ENCODE measurements around the gene GRHPR. TPM values are rescaled to one million over a fixed set of nuclear protein-coding genes. Genes with fewer than 3 reads are reported as not detected.
"Not testable (repeated sequence)": the region's sequence is repeated elsewhere in the genome, so short reads cannot be mapped to it uniquely, and the experiment has no call there.

GRHPR gene
- total RNA-seq, 4 donors from 2014 or later: 132 to 156 (median 141) TPM

DNA sequence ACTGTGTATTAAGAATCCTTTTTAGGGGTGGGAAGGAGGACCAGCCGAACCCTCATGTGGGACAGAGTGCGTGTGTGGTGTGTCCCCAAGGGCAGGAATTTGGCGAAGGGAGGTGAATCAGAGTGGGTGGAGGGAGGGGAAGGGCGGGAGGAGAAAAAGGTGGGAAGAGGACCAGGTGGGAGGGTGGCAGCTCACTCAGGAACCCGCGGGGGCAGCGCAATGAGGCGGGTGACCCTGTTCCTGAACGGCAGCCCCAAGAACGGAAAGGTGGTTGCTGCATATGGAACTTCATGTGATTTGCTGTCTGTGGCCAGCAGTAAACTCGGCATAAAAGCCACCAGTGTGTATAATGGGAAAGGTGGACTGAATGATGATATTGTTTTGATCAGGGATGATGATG lies 54.4 kb downstream of the GRHPR start:
- Histone ChIP-seq H3K27ac (no peak overlapping the region), H3K36me3 (no peaks in the 10 kb centered on the region), H3K27me3 (no peaks in the 10 kb centered on the region), H3K9me3 (peaks cover 6% of the 10 kb centered on the region), H3K4me1 (peaks cover 8% of the 10 kb centered on the region), H3K4me3 (no peak overlapping the region)
- 66% methylated on average over 11 of the region's 11 CpGs for WGBS
- TF ChIP-seq POLR2AphosphoS5 (IDR thresholded peaks at IDR 0.05) (no peak), EP300 (IDR thresholded peaks at IDR 0.05) (no peak), POLR2A (IDR thresholded peaks at IDR 0.05) (no peak)
- TF ChIP-seq, protein P1, sequence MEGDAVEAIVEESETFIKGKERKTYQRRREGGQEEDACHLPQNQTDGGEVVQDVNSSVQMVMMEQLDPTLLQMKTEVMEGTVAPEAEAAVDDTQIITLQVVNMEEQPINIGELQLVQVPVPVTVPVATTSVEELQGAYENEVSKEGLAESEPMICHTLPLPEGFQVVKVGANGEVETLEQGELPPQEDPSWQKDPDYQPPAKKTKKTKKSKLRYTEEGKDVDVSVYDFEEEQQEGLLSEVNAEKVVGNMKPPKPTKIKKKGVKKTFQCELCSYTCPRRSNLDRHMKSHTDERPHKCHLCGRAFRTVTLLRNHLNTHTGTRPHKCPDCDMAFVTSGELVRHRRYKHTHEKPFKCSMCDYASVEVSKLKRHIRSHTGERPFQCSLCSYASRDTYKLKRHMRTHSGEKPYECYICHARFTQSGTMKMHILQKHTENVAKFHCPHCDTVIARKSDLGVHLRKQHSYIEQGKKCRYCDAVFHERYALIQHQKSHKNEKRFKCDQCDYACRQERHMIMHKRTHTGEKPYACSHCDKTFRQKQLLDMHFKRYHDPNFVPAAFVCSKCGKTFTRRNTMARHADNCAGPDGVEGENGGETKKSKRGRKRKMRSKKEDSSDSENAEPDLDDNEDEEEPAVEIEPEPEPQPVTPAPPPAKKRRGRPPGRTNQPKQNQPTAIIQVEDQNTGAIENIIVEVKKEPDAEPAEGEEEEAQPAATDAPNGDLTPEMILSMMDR (IDR thresholded peaks at IDR 0.05): no peak
- no peak for DNase-seq (ENCODE audit: low spot score in 2 of 2)

GRCh38 chr9:37477443-37477842 lies 54.9 kb downstream of the GRHPR start:
- H3K36me3 ChIP-seq; H3K4me1 ChIP-seq; DNase-seq (ENCODE audit: low spot score in 2 of 2); H3K4me3 ChIP-seq; H3K27me3 ChIP-seq; H3K27ac ChIP-seq; H3K9me3 ChIP-seq: not testable (repeated sequence)
- 90% methylated on average over 4 of the region's 4 CpGs for WGBS

DNA sequence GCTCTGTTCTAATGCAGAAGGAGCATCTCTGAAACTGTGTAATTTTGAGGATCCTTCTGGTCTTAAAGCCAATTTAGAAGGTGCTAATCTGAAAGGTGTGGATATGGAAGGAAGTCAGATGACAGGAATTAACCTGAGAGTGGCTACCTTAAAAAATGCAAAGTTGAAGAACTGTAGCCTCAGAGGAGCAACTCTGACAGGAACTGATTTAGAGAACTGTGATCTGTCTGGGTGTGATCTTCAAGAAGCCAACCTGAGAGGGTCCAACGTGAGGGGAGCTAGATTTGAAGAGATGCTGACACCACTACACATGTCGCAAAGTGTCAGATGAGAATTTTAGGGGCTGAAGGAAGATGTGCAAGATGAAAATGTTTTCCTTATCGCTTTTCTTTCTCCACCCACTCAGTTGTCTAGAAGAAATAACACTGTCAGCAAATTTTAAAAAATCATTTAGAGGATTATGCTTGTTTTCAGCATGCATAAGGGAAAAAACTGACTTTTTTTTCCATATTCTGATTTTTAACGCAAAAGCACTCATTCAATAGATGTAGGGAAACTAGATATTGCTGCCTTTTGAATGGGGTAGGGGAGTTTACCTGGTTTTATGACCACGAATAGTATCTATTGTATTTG lies 55.6 kb downstream of the GRHPR start:
- H3K9me3 ChIP-seq; H3K4me1 ChIP-seq; H3K4me3 ChIP-seq; H3K36me3 ChIP-seq; H3K27ac ChIP-seq; DNase-seq (ENCODE audit: low spot score in 2 of 2); H3K27me3 ChIP-seq: not testable (repeated sequence)
- 65% methylated on average over 5 of the region's 5 CpGs for WGBS

GRCh38 chr9:37480759-37481158 lies 58.3 kb downstream of the GRHPR start:
- H3K27ac ChIP-seq: no peak overlapping the region
- TF ChIP-seq, protein P1 (IDR thresholded peaks at IDR 0.05): no peak
- TF ChIP-seq POLR2AphosphoS5 (IDR thresholded peaks at IDR 0.05) (no peak), POLR2A (IDR thresholded peaks at IDR 0.05) (no peak), EP300 (IDR thresholded peaks at IDR 0.05) (no peak)
- no peaks in the 10 kb centered on the region for H3K36me3 ChIP-seq
- H3K4me3 ChIP-seq: no peak overlapping the region
- H3K9me3 ChIP-seq: no peaks in the 10 kb centered on the region
- H3K4me1 ChIP-seq: peaks cover 6% of the 10 kb centered on the region
- DNase-seq (ENCODE audit: low spot score in 2 of 2): no peak
- H3K27me3 ChIP-seq: no peaks in the 10 kb centered on the region
- 85% methylated on average over 3 of the region's 3 CpGs for WGBS

GRCh38 chr9:37485389-37486255 lies 63.1 kb downstream of the GRHPR start, which contains the start of gene POLR1E:
Gene POLR1E, plus strand, starts transcription at chr9:37485948. Its CDS starts 100 bp downstream, at chr9:37486048.
- 12% methylated on average over 22 of the region's 56 CpGs for WGBS
- Histone ChIP-seq H3K9me3 (no peaks in the 10 kb centered on the region), H3K27me3 (no peaks in the 10 kb centered on the region), H3K27ac (peak within 1 kb of the TSS; percentile 87), H3K4me3 (peak within 1 kb of the TSS; percentile 91), H3K36me3 (peaks cover 21% of the 10 kb centered on the region), H3K4me1 (peaks cover 27% of the 10 kb centered on the region)
- TF ChIP-seq POLR2AphosphoS5 (IDR thresholded peaks at IDR 0.05) (peak in 1 of 3 donors; percentile 22), EP300 (IDR thresholded peaks at IDR 0.05) (no peak), POLR2A (IDR thresholded peaks at IDR 0.05) (peak in 1 of 2 donors; percentile 27)
- peak; percentile 96 to 97 for DNase-seq (ENCODE audit: low spot score in 2 of 2)

GRCh38 chr9:37486256-37486615 lies 63.7 kb downstream of the GRHPR start:
- DNase-seq (ENCODE audit: low spot score in 2 of 2): no peak
- Histone ChIP-seq H3K27me3 (no peaks in the 10 kb centered on the region), H3K9me3 (no peaks in the 10 kb centered on the region), H3K27ac (peak overlapping the region; percentile 87), H3K4me3 (peak overlapping the region; percentile 91), H3K36me3 (peaks cover 27% of the 10 kb centered on the region), H3K4me1 (peaks cover 27% of the 10 kb centered on the region)
- WGBS: 3% methylated on average over 7 of the region's 7 CpGs
- no peak for TF ChIP-seq EP300 (IDR thresholded peaks at IDR 0.05)
- TF ChIP-seq POLR2A (IDR thresholded peaks at IDR 0.05): no peak
- TF ChIP-seq POLR2AphosphoS5 (IDR thresholded peaks at IDR 0.05): no peak
- TF ChIP-seq, protein P1 (IDR thresholded peaks at IDR 0.05): no peak

Other genes starting within 250 kb of the GRHPR start
- gene ZBTB5, start 42.8 kb downstream of the GRHPR start, total RNA-seq: 10 to 100 TPM; 18.0 to 24.7 (median 23.5) TPM
- 10 to 100 TPM; 15.7 to 26.3 (median 24.0) TPM for gene POLR1E, start 63.3 kb downstream of the GRHPR start, total RNA-seq
- 1 to 10 TPM; 2.7 to 4.7 (median 3.2) TPM for gene FBXO10, start 153.7 kb downstream of the GRHPR start, total RNA-seq
- gene TOMM5, start 169.9 kb downstream of the GRHPR start, total RNA-seq: 10 to 100 TPM; 44.3 to 82.1 (median 76.0) TPM
- gene FRMPD1, start 228.3 kb downstream of the GRHPR start, total RNA-seq: 10 to 100 TPM in 3 of 4 donors, 1 to 10 TPM in 1; 7.9 to 15.4 (median 11.2) TPM

All from suprapubic skin (tissue), 4 donors.